Temporal lobe (tissue), 1 donor: Measurements from ENCODE around the gene SUSD2. TPM values are rescaled to one million over a fixed set of nuclear protein-coding genes. Genes with fewer than 3 reads are reported as not detected.

ENCODE experiments used
- total RNA-seq: library from RNA; depleted of rRNA; stranded (reverse); fragments of >200 nt; gene quantifications from one replicate; pipeline ENCODE4 v1.2.3, GENCODE V29; 2014

Gene SUSD2
- total RNA-seq, 1 donor from 2014 or later: 0.25 TPM

Other genes with a start within 250 kb of the SUSD2 start
- gene GSTT2B, start 220.3 kb upstream of the SUSD2 start, total RNA-seq: 0.74 TPM
- gene DDTL, start 214.6 kb upstream of the SUSD2 start, total RNA-seq: not detected
- gene DDT, start 207.0 kb upstream of the SUSD2 start, total RNA-seq: 56.1 TPM
- not detected for gene GSTT2, start 201.4 kb upstream of the SUSD2 start, total RNA-seq
- not detected for gene GSTT4, start 176.0 kb upstream of the SUSD2 start, total RNA-seq
- 41.3 TPM for gene CABIN1, start 170.2 kb upstream of the SUSD2 start, total RNA-seq
- 2.0 TPM for gene GGT5, start 63.6 kb downstream of the SUSD2 start, total RNA-seq
- gene SPECC1L, start 89.3 kb downstream of the SUSD2 start, total RNA-seq: 36.9 TPM
- 8.1 TPM for gene ADORA2A, start 246.1 kb downstream of the SUSD2 start, total RNA-seq